Loucy (cell line): Measurements from ENCODE around the gene RBP3.

Experiments
- H2AFZ ChIP-seq: fragments of 200-600 bp; sonication (generic); 2 replicates; pipeline ENCODE4 v1.6.0; 2016; ENCODE audit warnings: antibody characterized with exemption, mild to moderate bottlenecking, low read length, moderate library complexity
- H3F3A ChIP-seq: fragments of 200-600 bp; 2 replicates; pipeline ENCODE4 v1.6.0; 2016; ENCODE audit warnings: antibody characterized with exemption, low read depth, mild to moderate bottlenecking
- H3K27me3 ChIP-seq: fragments of 200-600 bp; sonication (generic); 2 replicates; pipeline ENCODE4 v1.6.1; 2014; ENCODE audit warnings: low read length, mild to moderate bottlenecking; ENCODE audit not compliant: insufficient read depth, poor library complexity, severe bottlenecking
- H3K36me3 ChIP-seq: fragments of 200-600 bp; sonication (generic); 2 replicates; pipeline ENCODE4 v1.6.1; 2016; ENCODE audit warnings: low read length; ENCODE audit not compliant: insufficient read depth
- H3K4me1 ChIP-seq: fragments of 200-600 bp; sonication (generic); 2 replicates; pipeline ENCODE4 v1.5.1; 2014; ENCODE audit warnings: low read length, mild to moderate bottlenecking; ENCODE audit not compliant: insufficient read depth, poor library complexity, severe bottlenecking
- H3K4me2 ChIP-seq: fragments of 200-600 bp; sonication (generic); 2 replicates; pipeline ENCODE4 v1.6.0; 2014; ENCODE audit warnings: antibody characterized with exemption, low read length, low read depth, mild to moderate bottlenecking; ENCODE audit not compliant: poor library complexity, severe bottlenecking
- H3K4me3 ChIP-seq: fragments of 200-600 bp; sonication (generic); 2 replicates; pipeline ENCODE4 v1.5.1; 2014; ENCODE audit warnings: low read length, mild to moderate bottlenecking, mixed read lengths; ENCODE audit not compliant: poor library complexity, severe bottlenecking
- H3K79me2 ChIP-seq: fragments of 200-600 bp; sonication (generic); 2 replicates; pipeline ENCODE4 v1.6.1; 2014; ENCODE audit warnings: low read length; ENCODE audit not compliant: insufficient read depth
- H3K9ac ChIP-seq: fragments of 200-600 bp; sonication (generic); 2 replicates; pipeline ENCODE4 v1.6.0; 2014; ENCODE audit warnings: mild to moderate bottlenecking, low read depth, low read length, moderate library complexity; ENCODE audit not compliant: poor library complexity, severe bottlenecking
- H3K9me2 ChIP-seq: fragments of 200-600 bp; sonication (generic); replicated peaks from 2 replicates; pipeline ENCODE4 v1.6.1; 2016; ENCODE audit warnings: low read depth, low read length, mixed read lengths
- H3K9me3 ChIP-seq: fragments of 200-600 bp; sonication (generic); 2 replicates; pipeline ENCODE4 v1.6.1; 2014; ENCODE audit warnings: mild to moderate bottlenecking, antibody characterized with exemption, low read length, low read depth; ENCODE audit not compliant: insufficient read depth
- H4K20me1 ChIP-seq: fragments of 200-600 bp; sonication (generic); 2 replicates; pipeline ENCODE4 v1.6.0; 2014; ENCODE audit warnings: antibody characterized with exemption, low read length, mild to moderate bottlenecking; ENCODE audit not compliant: insufficient read depth, poor library complexity, severe bottlenecking
- EZH2phosphoT487 ChIP-seq: fragments of 200-600 bp; IDR thresholded peaks from 2 replicates; pipeline ENCODE4 v1.6.1; 2018; ENCODE audit warnings: antibody characterized with exemption, mild to moderate bottlenecking, moderate library complexity, borderline replicate concordance
- TF ChIP-seq, protein P1 (sequence below): fragments of 200-600 bp; sonication (generic); conservative IDR thresholded peaks from 2 replicates; pipeline ENCODE4 v1.5.1; 2014; ENCODE audit warnings: mild to moderate bottlenecking, antibody characterized with exemption, low read length

The RBP3 gene

DNA sequence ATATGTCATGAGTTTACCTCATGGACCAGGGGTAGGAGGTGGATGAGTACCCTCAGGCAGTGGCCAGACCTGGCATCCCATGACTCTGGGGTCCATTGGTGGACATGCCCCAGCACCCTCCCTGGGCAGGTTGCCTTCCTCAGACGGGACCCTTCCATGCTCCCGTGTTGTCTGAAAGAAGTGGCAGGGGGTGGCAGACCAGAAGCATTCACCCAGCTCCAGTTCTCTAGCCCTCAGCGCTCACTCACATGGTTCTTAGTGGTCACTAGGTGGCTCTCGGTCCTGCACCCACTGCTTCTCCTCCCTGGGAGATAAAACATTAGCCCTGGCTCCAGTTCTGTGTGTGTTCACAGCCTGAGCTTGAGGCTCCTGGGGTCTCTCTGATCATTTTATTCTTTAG lies 6.0 kb downstream of the RBP3 start:
- Histone ChIP-seq H3K4me1 (no peaks in the 10 kb centered on the region), H3K4me3 (no peak overlapping the region), H3K9ac (no peak overlapping the region), H3K9me2 (no peaks in the 10 kb centered on the region), H3K79me2 (no peaks in the 10 kb centered on the region), H2AFZ (no peak overlapping the region), H3F3A (no peaks in the 10 kb centered on the region), H3K27me3 (no peaks in the 10 kb centered on the region), H3K9me3 (no peaks in the 10 kb centered on the region), H4K20me1 (no peaks in the 10 kb centered on the region), H3K4me2 (no peak overlapping the region), H3K36me3 (no peaks in the 10 kb centered on the region)
- no peak for TF ChIP-seq EZH2phosphoT487
- TF ChIP-seq, protein P1, sequence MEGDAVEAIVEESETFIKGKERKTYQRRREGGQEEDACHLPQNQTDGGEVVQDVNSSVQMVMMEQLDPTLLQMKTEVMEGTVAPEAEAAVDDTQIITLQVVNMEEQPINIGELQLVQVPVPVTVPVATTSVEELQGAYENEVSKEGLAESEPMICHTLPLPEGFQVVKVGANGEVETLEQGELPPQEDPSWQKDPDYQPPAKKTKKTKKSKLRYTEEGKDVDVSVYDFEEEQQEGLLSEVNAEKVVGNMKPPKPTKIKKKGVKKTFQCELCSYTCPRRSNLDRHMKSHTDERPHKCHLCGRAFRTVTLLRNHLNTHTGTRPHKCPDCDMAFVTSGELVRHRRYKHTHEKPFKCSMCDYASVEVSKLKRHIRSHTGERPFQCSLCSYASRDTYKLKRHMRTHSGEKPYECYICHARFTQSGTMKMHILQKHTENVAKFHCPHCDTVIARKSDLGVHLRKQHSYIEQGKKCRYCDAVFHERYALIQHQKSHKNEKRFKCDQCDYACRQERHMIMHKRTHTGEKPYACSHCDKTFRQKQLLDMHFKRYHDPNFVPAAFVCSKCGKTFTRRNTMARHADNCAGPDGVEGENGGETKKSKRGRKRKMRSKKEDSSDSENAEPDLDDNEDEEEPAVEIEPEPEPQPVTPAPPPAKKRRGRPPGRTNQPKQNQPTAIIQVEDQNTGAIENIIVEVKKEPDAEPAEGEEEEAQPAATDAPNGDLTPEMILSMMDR, result no peak

GRCh38 chr10:47354900-47355299 lies 6.7 kb downstream of the RBP3 start:
- TF ChIP-seq EZH2phosphoT487, result no peak
- TF ChIP-seq, protein P1, result no peak
- H2AFZ ChIP-seq, result no peak overlapping the region
- no peaks in the 10 kb centered on the region for H3K36me3 ChIP-seq
- H3K4me2 ChIP-seq, result no peak overlapping the region
- no peaks in the 10 kb centered on the region for H3K27me3 ChIP-seq
- H3K4me3 ChIP-seq, result no peak overlapping the region
- H3K4me1 ChIP-seq, result no peaks in the 10 kb centered on the region
- H3K9ac ChIP-seq, result no peak overlapping the region
- no peaks in the 10 kb centered on the region for H3F3A ChIP-seq
- no peaks in the 10 kb centered on the region for H3K9me3 ChIP-seq
- H4K20me1 ChIP-seq, result no peaks in the 10 kb centered on the region
- no peaks in the 10 kb centered on the region for H3K79me2 ChIP-seq
- H3K9me2 ChIP-seq, result no peaks in the 10 kb centered on the region

- no peak overlapping the region for H3K4me3 ChIP-seq
- H3K27me3 ChIP-seq, result no peaks in the 10 kb centered on the region
- H3K4me2 ChIP-seq, result no peak overlapping the region
- H4K20me1 ChIP-seq, result no peaks in the 10 kb centered on the region
- H3K36me3 ChIP-seq, result no peaks in the 10 kb centered on the region
- H3K4me1 ChIP-seq, result no peaks in the 10 kb centered on the region
- no peak overlapping the region for H2AFZ ChIP-seq
- H3K9ac ChIP-seq, result no peak overlapping the region
- no peaks in the 10 kb centered on the region for H3K9me3 ChIP-seq
- TF ChIP-seq, protein P1, result no peak
- no peak for TF ChIP-seq EZH2phosphoT487
- no peaks in the 10 kb centered on the region for H3F3A ChIP-seq
- H3K9me2 ChIP-seq, result no peaks in the 10 kb centered on the region
- no peaks in the 10 kb centered on the region for H3K79me2 ChIP-seq
Measured at GRCh38 chr10:47356708-47357107, 8.5 kb downstream of the RBP3 start.
